IMR-90 (cell line): ENCODE data around the gene XIRP1. TPM values are rescaled to one million over a fixed set of nuclear protein-coding genes. Genes with fewer than 3 reads are reported as not detected.

Source experiments
- ATAC-seq: fragments of 200-7000 bp; cut with Tn5 transposase; 2 replicates; pipeline ENCODE4 v1.9.1; 2020; ENCODE audit warnings: low read depth, mild to moderate bottlenecking, moderate library complexity
- BruUV-seq: library from RNA; stranded (reverse); fragments of 400-500 nt; replicated peaks from 2 replicates; lab custom pipeline; 2021; lab: Mats Ljungman, UMichigan
- CTCF ChIA-PET: fragments of 300-600 bp; formaldehyde crosslinking; extraction: SDS; loops from one replicate; lab custom pipeline; 2021; ENCODE audit warnings: antibody characterized with exemption; lab: Yijun Ruan, JAX
- POLR2A ChIA-PET: fragments of 300-600 bp; sonication (Branson Sonifier 250); formaldehyde crosslinking; loops from one replicate; lab custom pipeline; 2022; ENCODE audit warnings: antibody characterized with exemption; ENCODE audit not compliant: unreplicated experiment; lab: Charles Lee
- DNase-seq: peaks from one replicate; pipeline ENCODE4 v3.0.0; 2013
- H2AFZ ChIP-seq: replicated peaks from 2 replicates; pipeline ENCODE3; 2013; ENCODE audit warnings: low read length, mild to moderate bottlenecking; ENCODE audit not compliant: poor library complexity
- H2AK5ac ChIP-seq: 2 replicates; pipeline ENCODE4 v1.6.1; 2013; ENCODE audit warnings: low read depth, low read length, inconsistent platforms
- H2AK9ac ChIP-seq: replicated peaks from 2 replicates; pipeline ENCODE3; 2013; ENCODE audit warnings: mild to moderate bottlenecking, low read depth, low read length, moderate library complexity; ENCODE audit not compliant: poor library complexity
- H2BK120ac ChIP-seq: 2 replicates; pipeline ENCODE4 v1.6.1; 2013; ENCODE audit warnings: low read depth, low read length, inconsistent platforms
- H2BK15ac ChIP-seq: 3 replicates; pipeline ENCODE4 v1.6.1; 2013; ENCODE audit warnings: low read depth, low read length, inconsistent platforms
- H2BK20ac ChIP-seq: 2 replicates; pipeline ENCODE4 v1.6.1; 2013; ENCODE audit warnings: low read depth, mild to moderate bottlenecking, inconsistent platforms, low read length, moderate library complexity
- H2BK5ac ChIP-seq: 2 replicates; pipeline ENCODE4 v1.6.1; 2013; ENCODE audit warnings: mild to moderate bottlenecking, low read depth, low read length, inconsistent platforms; ENCODE audit not compliant: poor library complexity, severe bottlenecking
- H3K14ac ChIP-seq: replicated peaks from 2 replicates; pipeline ENCODE4 v1.6.1; 2013; ENCODE audit warnings: low read depth, low read length, inconsistent platforms
- H3K18ac ChIP-seq: 2 replicates; pipeline ENCODE4 v1.6.1; 2013; ENCODE audit warnings: low read depth, low read length, control low read depth
- H3K23ac ChIP-seq: 2 replicates; pipeline ENCODE4 v1.6.1; 2013; ENCODE audit warnings: low read depth, low read length, inconsistent platforms
- H3K27ac ChIP-seq: 2 replicates; pipeline ENCODE4 v1.5.1; 2013; ENCODE audit warnings: mild to moderate bottlenecking, control low read depth, low read length; ENCODE audit not compliant: insufficient read depth
- H3K27me3 ChIP-seq: 2 replicates; pipeline ENCODE4 v1.6.1; 2013; ENCODE audit warnings: low read length; ENCODE audit not compliant: control insufficient read depth, insufficient read depth
- H3K36me3 ChIP-seq: 2 replicates; pipeline ENCODE4 v1.6.1; 2013; ENCODE audit warnings: low read length, mixed read lengths; ENCODE audit not compliant: control insufficient read depth, insufficient read depth
- H3K4ac ChIP-seq: 2 replicates; pipeline ENCODE4 v1.6.1; 2013; ENCODE audit warnings: low read depth, low read length, inconsistent platforms
- H3K4me1 ChIP-seq: 2 replicates; pipeline ENCODE4 v1.6.1; 2013; ENCODE audit warnings: low read length, mixed read lengths; ENCODE audit not compliant: control insufficient read depth, insufficient read depth
- H3K4me2 ChIP-seq: 2 replicates; pipeline ENCODE4 v1.6.1; 2013; ENCODE audit warnings: low read depth, mild to moderate bottlenecking, control low read depth, low read length, moderate library complexity
- H3K4me3 ChIP-seq: 2 replicates; pipeline ENCODE4 v1.5.1; 2013; ENCODE audit warnings: low read depth, mild to moderate bottlenecking, control low read depth, low read length, moderate library complexity; ENCODE audit not compliant: insufficient read depth
- H3K56ac ChIP-seq: 2 replicates; pipeline ENCODE4 v1.6.1; 2013; ENCODE audit warnings: low read length, inconsistent platforms; ENCODE audit not compliant: insufficient read depth; ENCODE audit errors: extremely low read depth
- H3K79me1 ChIP-seq, 2 experiments: 2 replicates each; pipeline ENCODE4 v1.6.1; 2013; ENCODE audit warnings: low read length in 2 of 2, inconsistent platforms in 1 of 2, low read depth in 1 of 2
- H3K9ac ChIP-seq: 2 replicates; pipeline ENCODE4 v1.6.1; 2013; ENCODE audit warnings: low read depth, low read length, control low read depth
- H3K9me1 ChIP-seq: 2 replicates; pipeline ENCODE4 v1.6.1; 2013; ENCODE audit warnings: low read length, inconsistent platforms; ENCODE audit not compliant: insufficient read depth
- H3K9me3 ChIP-seq: 2 replicates; pipeline ENCODE4 v1.6.1; 2013; ENCODE audit warnings: low read length; ENCODE audit not compliant: control insufficient read depth, insufficient read depth
- H4K20me1 ChIP-seq: 2 replicates; pipeline ENCODE4 v1.6.1; 2013; ENCODE audit warnings: low read length, inconsistent platforms; ENCODE audit not compliant: insufficient read depth
- H4K5ac ChIP-seq: 2 replicates; pipeline ENCODE4 v1.6.1; 2013; ENCODE audit warnings: mild to moderate bottlenecking, low read depth, low read length, control low read depth
- H4K8ac ChIP-seq, 2 experiments: 2 replicates each; pipeline ENCODE4 v1.6.1; 2013; ENCODE audit warnings: low read depth in 2 of 2, low read length in 2 of 2, control low read depth in 1 of 2, inconsistent platforms in 1 of 2
- H4K91ac ChIP-seq: 2 replicates; pipeline ENCODE4 v1.6.1; 2013; ENCODE audit warnings: low read depth, low read length, inconsistent platforms; ENCODE audit not compliant: insufficient read depth
- BHLHE40 ChIP-seq: fragments of 150-350 bp; IDR thresholded peaks from 2 replicates; pipeline ENCODE4 v1.6.1; 2016; ENCODE audit warnings: mild to moderate bottlenecking, low read depth, low read length
- CEBPB ChIP-seq: IDR thresholded peaks from 2 replicates; pipeline ENCODE4 v1.6.1; 2012; ENCODE audit warnings: low read depth, low read length, improper control_type of control experiment
- CHD1 ChIP-seq: IDR thresholded peaks from 2 replicates; pipeline ENCODE4 v1.6.1; 2012; ENCODE audit warnings: low read depth, low read length, improper control_type of control experiment
- CTCF ChIP-seq: conservative IDR thresholded peaks from 2 replicates; pipeline ENCODE4 v1.5.1; 2012; ENCODE audit warnings: mild to moderate bottlenecking, low read depth, low read length, improper control_type of control experiment
- ELK1 ChIP-seq: fragments of 150-350 bp; IDR thresholded peaks from 2 replicates; pipeline ENCODE4 v1.6.1; 2016; ENCODE audit warnings: low read depth, mild to moderate bottlenecking, low read length, moderate library complexity, borderline replicate concordance
- FOS ChIP-seq: fragments of 150-350 bp; IDR thresholded peaks from 2 replicates; pipeline ENCODE4 v1.6.1; 2016; ENCODE audit warnings: low read depth, low read length
- MAFK ChIP-seq: IDR thresholded peaks from 2 replicates; pipeline ENCODE4 v1.6.1; 2012; ENCODE audit warnings: low read depth, low read length, improper control_type of control experiment
- MAZ ChIP-seq: IDR thresholded peaks from 2 replicates; pipeline ENCODE4 v1.6.1; 2012; ENCODE audit warnings: low read depth, mild to moderate bottlenecking, low read length, improper control_type of control experiment, moderate library complexity, borderline replicate concordance
- MXI1 ChIP-seq: IDR thresholded peaks from 2 replicates; pipeline ENCODE4 v1.6.1; 2012; ENCODE audit warnings: low read depth, mild to moderate bottlenecking, low read length, moderate library complexity, borderline replicate concordance
- NFE2L2 ChIP-seq: fragments of 150-350 bp; IDR thresholded peaks from 2 replicates; pipeline ENCODE4 v1.6.1; 2016; ENCODE audit warnings: low read depth, mild to moderate bottlenecking, low read length
- POLR2A ChIP-seq: IDR thresholded peaks from 2 replicates; pipeline ENCODE4 v1.6.1; 2012; ENCODE audit warnings: mild to moderate bottlenecking, low read depth, low read length
- RAD21 ChIP-seq: IDR thresholded peaks from 2 replicates; pipeline ENCODE4 v1.6.1; 2012; ENCODE audit warnings: low read length, improper control_type of control experiment
- RCOR1 ChIP-seq: IDR thresholded peaks from 2 replicates; pipeline ENCODE4 v1.6.1; 2012; ENCODE audit warnings: mild to moderate bottlenecking, low read length, improper control_type of control experiment; ENCODE audit not compliant: insufficient replicate concordance
- RFX5 ChIP-seq: IDR thresholded peaks from 2 replicates; pipeline ENCODE4 v1.8.0; 2012; ENCODE audit warnings: low read depth, mild to moderate bottlenecking, low read length, moderate library complexity
- SMC3 ChIP-seq: fragments of 150-350 bp; IDR thresholded peaks from 2 replicates; pipeline ENCODE4 v1.6.1; 2016; ENCODE audit warnings: low read depth, mild to moderate bottlenecking, antibody characterized with exemption, low read length, moderate library complexity
- USF2 ChIP-seq: fragments of 150-350 bp; IDR thresholded peaks from 2 replicates; pipeline ENCODE4 v1.6.1; 2017; ENCODE audit warnings: mild to moderate bottlenecking, antibody characterized with exemption, low read length, low read depth
- WGBS, 2 experiments: methylation state at CpG; one replicate each; pipeline versions ENCODE4 v1.1.5 to v1.1.7; 2013; ENCODE audit warnings: missing lambda C conversion rate in 2 of 2; ENCODE audit not compliant: insufficient read length in 1 of 2; ENCODE audit errors: extremely low coverage in 2 of 2; 5-methylcytosine and 5-hydroxymethylcytosine counted together
- dilution Hi-C: fragments of 300-500 bp; cut with HindIII; formaldehyde crosslinking; loops from one replicate; pipeline ENCODE4 v1.14.3; 2018; ENCODE audit warnings: low sequenced_read_pairs; ENCODE audit not compliant: unreplicated experiment
- in situ Hi-C: fragments of 300-500 bp; cut with MboI; formaldehyde crosslinking; loops from 3 replicates; pipeline ENCODE4 v1.14.3; 2019; ENCODE audit warnings: low sequenced_read_pairs, inconsistent platforms, mixed read lengths
- intact Hi-C: fragments of 100-400 bp; cut with micrococcal nuclease; formaldehyde crosslinking; loops from 2 replicates; pipeline ENCODE4 v1.10.0; 2022
- polyA plus RNA-seq, 3 experiments: library from polyadenylated mRNA; depleted of rRNA; stranded (reverse); fragments of >200 nt; gene quantifications; 2 replicates each; pipeline ENCODE4 v1.2.3, GENCODE V29; 2012; ENCODE audit warnings: low replicate concordance in 1 of 3
- total RNA-seq: library from RNA; depleted of rRNA; stranded (reverse); fragments of >200 nt; gene quantifications from 2 replicates; pipeline ENCODE4 v1.2.3, GENCODE V29; 2012

XIRP1 gene
- total and polyA plus RNA-seq, 2 of the 4 experiments (the other 2 are of a cell fraction): under 0.01 to 0.07 TPM

GRCh38 chr3:39180183-39180545 is 12.2 kb downstream of the XIRP1 start:
- Histone ChIP-seq H2AK5ac (peak overlapping the region; percentile 86), H4K5ac (no peak overlapping the region; the same call in 1 of the 2 replicates), H3K23ac (peak overlapping the region; percentile 79), H3K56ac (0 out of 2 replicates have a peak overlapping the region, but pooled peaks have one; percentile 54), H2BK5ac (no peak overlapping the region), H3K27ac (no peak overlapping the region; the same call in 1 of the 2 replicates), H3K14ac (peak overlapping the region; percentile 78), H3K4me1 (peaks cover 11% of the 10 kb centered on the region), H3K79me1 (peaks cover 0 to 15% of the 10 kb centered on the region in 2 experiments; a peak in 1 of 4 replicates), H3K4me2 (peak overlapping the region; percentile 88), H3K9me3 (no peaks in the 10 kb centered on the region), H4K20me1 (no peaks in the 10 kb centered on the region), H2AK9ac (peak overlapping the region; percentile 63), H3K9me1 (peaks cover 12% of the 10 kb centered on the region), H3K36me3 (no peaks in the 10 kb centered on the region), H3K4ac (peak overlapping the region; percentile 71), H3K4me3 (peak overlapping the region; percentile 32; the same call in 1 of the 2 replicates), H4K8ac (peak overlapping the region; percentile 30 to 68; a peak in 2 of 4 replicates), H2BK20ac (peak overlapping the region; percentile 53), H2BK120ac (peak overlapping the region; percentile 77), H4K91ac (peak overlapping the region; percentile 76), H2BK15ac (peak overlapping the region; percentile 80; the same call in 2 of the 3 replicates), H2AFZ (peak overlapping the region; percentile 94), H3K18ac (no peak overlapping the region), H3K9ac (0 out of 2 replicates have a peak overlapping the region, but pooled peaks have one; percentile 58), H3K27me3 (no peaks in the 10 kb centered on the region)
- no peak for TF ChIP-seq FOS
- no peak for TF ChIP-seq RFX5
- TF ChIP-seq ELK1: no peak
- no peak for TF ChIP-seq POLR2A
- no peak for TF ChIP-seq RCOR1
- no peak for TF ChIP-seq USF2
- no peak for TF ChIP-seq RAD21
- TF ChIP-seq CHD1: no peak
- TF ChIP-seq NFE2L2: no peak
- no peak for TF ChIP-seq MAZ
- TF ChIP-seq CEBPB: no peak
- no peak for TF ChIP-seq MXI1
- TF ChIP-seq BHLHE40: no peak
- TF ChIP-seq SMC3: no peak
- TF ChIP-seq MAFK: no peak
- no peak for TF ChIP-seq CTCF
- in situ Hi-C loops: no loop called here
- no TSS peak for BruUV-seq
- dilution Hi-C loops: no loop called here
- DNase-seq (no peak), ATAC-seq (no peak)
- intact Hi-C loops: loop anchor here (2.0 kb wide), 1 partner anchor 73 kb away; the partner anchor contains the start of genes GORASP1 and TTC21A
- POLR2A ChIA-PET: no interaction called here
- CTCF ChIA-PET: interaction anchor here (0.8 kb wide), 1 partner anchor 9 kb away, joined by 3 read pairs; no protein-coding TSS in a partner anchor
- 100% methylated on average over 1 of the region's 3 CpGs; no CpG with 5 or more reads in 1 of the 2 experiments for WGBS, 2 experiments
